Vagina (tissue), 2 donors: Measurements from ENCODE around the gene DVL2. TPM values are rescaled to one million over a fixed set of nuclear protein-coding genes. Genes with fewer than 3 reads are reported as not detected.
"Not testable (repeated sequence)": the region's sequence is repeated elsewhere in the genome, so short reads cannot be mapped to it uniquely, and the experiment has no call there.

Experiments
- DNase-seq, 2 donors: peaks; one replicate each; pipeline ENCODE4 v3.0.0-alpha.2; 2017; ENCODE audit errors: extremely low spot score in 2 of 2
- H3K27ac ChIP-seq: fragments of 200-600 bp; sonication (generic); one replicate; pipeline ENCODE4 v1.5.1; 2019
- H3K27me3 ChIP-seq: fragments of 200-600 bp; sonication (generic); one replicate; pipeline ENCODE4 v1.5.1; 2019
- H3K36me3 ChIP-seq, 2 donors: fragments of 200-600 bp; sonication (generic); one replicate each; pipeline ENCODE4 v1.5.1; 2017 to 2019
- H3K4me1 ChIP-seq: fragments of 200-600 bp; sonication (generic); one replicate; pipeline ENCODE4 v1.5.1; 2019
- H3K4me3 ChIP-seq, 2 donors: fragments of 200-600 bp; sonication (generic); 1 replicate in 1 of 2; 2 replicates in 1 of 2; pipeline ENCODE4 v1.5.1; 2016 to 2019
- H3K9me3 ChIP-seq: fragments of 200-600 bp; sonication (generic); one replicate; pipeline ENCODE4 v1.5.1; 2019
- POLR2A ChIP-seq, 2 donors: fragments of 450-650 bp; IDR thresholded peaks; one replicate each; pipeline ENCODE4 v1.6.1; 2017; ENCODE audit warnings: antibody characterized with exemption in 2 of 2, mild to moderate bottlenecking in 2 of 2, moderate library complexity in 2 of 2
- POLR2AphosphoS5 ChIP-seq, 2 donors: sonication (generic); formaldehyde crosslinking; IDR thresholded peaks; one replicate each; pipeline ENCODE4 v1.9.0; 2017; ENCODE audit warnings: antibody characterized with exemption in 2 of 2, mild to moderate bottlenecking in 2 of 2, low read depth in 1 of 2; ENCODE audit not compliant: insufficient read depth in 1 of 2
- intact Hi-C: fragments of 100-400 bp; cut with DNase I; formaldehyde crosslinking; loops from one replicate; pipeline ENCODE4 v1.15.1; 2023
- total RNA-seq: library from RNA; depleted of rRNA; stranded (reverse); fragments of >200 nt; gene quantifications from one replicate; pipeline ENCODE4 v1.2.3, GENCODE V29; 2016
- TF ChIP-seq, protein P1 (sequence below), 3 experiments: fragments of 450-650 bp in 2 of 3; fragments of 200-600 bp in 1 of 3; sonication (generic) in 1 of 3; IDR thresholded peaks; one replicate each; pipeline ENCODE4 v1.5.1; 2017 to 2019; ENCODE audit warnings: antibody characterized with exemption in 3 of 3, mild to moderate bottlenecking in 2 of 3, moderate library complexity in 2 of 3

Gene DVL2
- total RNA-seq, 1 donor from 2014 or later: 53.0 TPM

DNA sequence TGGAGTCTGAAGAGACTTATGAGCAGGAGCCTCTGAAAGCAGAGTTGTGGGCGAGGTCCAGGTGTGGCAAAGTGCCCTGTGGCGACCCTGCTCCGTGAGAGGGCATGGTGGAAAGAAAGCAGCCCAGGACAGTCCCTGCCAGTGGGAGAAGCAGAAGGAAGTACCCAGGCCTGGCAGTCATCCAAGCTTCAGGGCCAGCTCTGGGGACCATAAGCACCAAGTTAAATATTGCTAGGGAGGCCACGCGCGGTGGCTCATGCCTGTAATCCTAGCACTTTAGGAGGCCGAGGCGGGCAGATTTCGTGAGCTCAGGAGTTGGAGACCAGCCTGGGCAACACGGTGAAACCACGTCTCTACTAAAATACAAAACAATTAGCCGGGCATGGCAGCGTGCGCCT lies 50.2 kb downstream of the DVL2 start:
- intact Hi-C loops: no loop called here
- Histone ChIP-seq H3K27me3 (no peaks in the 10 kb centered on the region), H3K27ac (no peak overlapping the region), H3K36me3 (no peaks in the 10 kb centered on the region), H3K9me3 (no peaks in the 10 kb centered on the region), H3K4me3 (no peak overlapping the region), H3K4me1 (no peaks in the 10 kb centered on the region)
- no peak for DNase-seq
- TF ChIP-seq POLR2A (IDR thresholded peaks at IDR 0.05) (no peak), POLR2AphosphoS5 (IDR thresholded peaks at IDR 0.05; ENCODE audit: insufficient read depth in 1 of 2, low read depth in 1 of 2) (no peak)
- TF ChIP-seq, protein P1, sequence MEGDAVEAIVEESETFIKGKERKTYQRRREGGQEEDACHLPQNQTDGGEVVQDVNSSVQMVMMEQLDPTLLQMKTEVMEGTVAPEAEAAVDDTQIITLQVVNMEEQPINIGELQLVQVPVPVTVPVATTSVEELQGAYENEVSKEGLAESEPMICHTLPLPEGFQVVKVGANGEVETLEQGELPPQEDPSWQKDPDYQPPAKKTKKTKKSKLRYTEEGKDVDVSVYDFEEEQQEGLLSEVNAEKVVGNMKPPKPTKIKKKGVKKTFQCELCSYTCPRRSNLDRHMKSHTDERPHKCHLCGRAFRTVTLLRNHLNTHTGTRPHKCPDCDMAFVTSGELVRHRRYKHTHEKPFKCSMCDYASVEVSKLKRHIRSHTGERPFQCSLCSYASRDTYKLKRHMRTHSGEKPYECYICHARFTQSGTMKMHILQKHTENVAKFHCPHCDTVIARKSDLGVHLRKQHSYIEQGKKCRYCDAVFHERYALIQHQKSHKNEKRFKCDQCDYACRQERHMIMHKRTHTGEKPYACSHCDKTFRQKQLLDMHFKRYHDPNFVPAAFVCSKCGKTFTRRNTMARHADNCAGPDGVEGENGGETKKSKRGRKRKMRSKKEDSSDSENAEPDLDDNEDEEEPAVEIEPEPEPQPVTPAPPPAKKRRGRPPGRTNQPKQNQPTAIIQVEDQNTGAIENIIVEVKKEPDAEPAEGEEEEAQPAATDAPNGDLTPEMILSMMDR (IDR thresholded peaks at IDR 0.05): no peak

DNA sequence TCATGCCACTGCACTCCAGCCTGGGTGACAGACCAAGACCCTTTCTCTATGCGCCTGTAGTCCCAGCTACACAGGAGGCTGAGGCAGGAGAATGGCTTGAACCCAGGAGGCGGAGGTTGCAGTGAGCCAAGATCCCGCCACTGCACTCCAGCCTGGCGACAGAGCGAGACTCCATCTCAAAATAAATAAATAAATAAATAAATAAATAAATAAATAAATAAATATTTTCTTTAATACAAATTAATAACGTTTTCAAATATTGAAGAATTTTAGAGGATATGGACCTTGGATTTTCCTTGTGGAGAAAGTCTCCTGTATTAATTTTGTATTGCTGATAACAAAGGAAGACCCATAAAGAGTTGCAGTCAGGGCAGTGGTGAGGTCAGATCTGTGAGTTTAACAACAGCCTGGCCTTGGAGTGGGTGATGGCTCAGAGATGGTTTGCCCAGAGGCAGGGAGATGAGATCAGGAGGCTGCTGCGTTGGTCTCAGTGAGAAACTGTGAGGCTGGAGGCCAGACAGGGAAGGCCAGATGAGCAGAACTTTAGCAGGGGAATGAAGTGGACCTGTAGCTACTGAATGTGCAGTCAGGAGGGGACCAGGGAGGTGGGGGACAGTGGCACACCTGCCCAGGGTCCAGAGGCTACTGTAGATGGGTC lies 50.8 kb downstream of the DVL2 start:
- H3K9me3 ChIP-seq: no peaks in the 10 kb centered on the region
- H3K4me3 ChIP-seq: no peak overlapping the region
- H3K4me1 ChIP-seq: no peaks in the 10 kb centered on the region
- intact Hi-C loops: no loop called here
- no peak overlapping the region for H3K27ac ChIP-seq
- H3K36me3 ChIP-seq: no peaks in the 10 kb centered on the region
- TF ChIP-seq POLR2AphosphoS5 (IDR thresholded peaks at IDR 0.05; ENCODE audit: insufficient read depth in 1 of 2, low read depth in 1 of 2) (no peak), POLR2A (IDR thresholded peaks at IDR 0.05) (no peak)
- TF ChIP-seq, protein P1 (IDR thresholded peaks at IDR 0.05): no peak
- DNase-seq: no peak
- H3K27me3 ChIP-seq: no peaks in the 10 kb centered on the region

DNA sequence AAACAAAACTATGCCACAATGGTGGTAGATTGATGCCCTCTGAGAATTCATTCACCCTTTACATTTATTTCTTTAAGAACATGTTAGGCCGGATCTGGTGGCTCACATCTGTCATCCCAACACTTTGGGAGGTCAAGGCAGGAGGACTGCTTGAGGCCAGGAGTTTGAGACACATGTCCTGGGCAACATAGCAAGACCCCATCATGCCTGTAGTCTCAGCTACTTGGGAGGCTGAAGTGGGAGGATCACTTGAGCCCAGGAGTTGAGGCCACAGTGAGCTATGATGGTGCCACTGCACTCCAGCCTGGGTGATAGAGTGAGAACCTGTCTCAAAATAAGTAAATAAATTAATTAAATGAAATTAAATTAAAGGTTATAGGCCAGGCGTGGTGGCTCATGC lies 52.2 kb downstream of the DVL2 start:
- H3K27ac ChIP-seq, H3K9me3 ChIP-seq, H3K27me3 ChIP-seq, DNase-seq, H3K36me3 ChIP-seq, intact Hi-C loops, H3K4me3 ChIP-seq: not testable (repeated sequence)
- peaks cover 11% of the 10 kb centered on the region for H3K4me1 ChIP-seq

DNA sequence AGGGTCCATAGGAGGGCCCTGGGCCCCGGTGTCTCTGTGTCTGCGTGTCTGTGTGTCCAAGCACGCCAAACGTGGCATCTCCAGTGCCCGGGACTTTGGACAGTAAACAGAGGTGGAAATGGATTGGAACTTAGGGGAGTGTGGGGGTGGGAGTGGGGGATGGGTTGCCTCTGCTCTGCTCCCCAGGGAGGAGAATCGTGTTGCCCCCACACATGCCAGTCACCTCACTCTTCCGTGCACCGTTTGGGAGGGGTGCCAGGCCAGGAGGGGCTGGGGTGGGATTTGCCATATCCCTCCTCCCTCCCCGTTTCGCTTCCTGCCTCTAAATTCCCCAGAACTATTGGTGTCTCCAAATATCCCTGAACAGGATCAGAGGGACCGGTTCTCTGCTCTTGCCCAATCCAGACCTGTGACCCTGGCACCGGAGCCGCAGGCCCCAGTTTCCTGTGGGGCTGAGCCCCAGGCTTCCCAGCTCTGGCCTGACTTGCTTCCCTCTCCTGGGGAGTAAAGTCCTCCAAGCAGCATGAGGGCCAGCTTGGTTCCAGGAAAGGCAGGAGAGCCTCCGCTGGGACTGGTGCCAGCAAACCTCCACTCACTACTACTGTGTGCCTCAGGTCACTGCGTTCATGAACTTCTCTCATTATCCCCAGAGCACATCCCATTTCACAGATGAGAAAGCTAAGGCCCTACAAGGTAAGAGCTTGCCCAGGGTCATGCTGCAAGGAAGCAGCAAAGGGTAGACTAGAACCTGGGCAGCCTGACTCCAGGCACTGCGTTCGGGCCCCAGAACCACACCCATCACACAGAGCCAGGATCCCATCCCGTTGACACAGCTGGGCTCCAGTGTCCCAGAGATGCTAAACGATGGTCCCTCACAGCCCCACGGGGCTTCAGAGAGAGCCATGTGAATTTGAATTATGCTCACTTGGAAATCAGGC lies 54.7 kb downstream of the DVL2 start, which contains the start of gene ASGR1:
ASGR1 (minus strand) TSS at position 54 of the 938 bp plus-strand sequence. CDS start 807 bp downstream, outside the sequence.
- no peak within 1 kb of the TSS for H3K4me3 ChIP-seq
- H3K36me3 ChIP-seq: no peaks in the 10 kb centered on the region
- H3K27ac ChIP-seq: no peak within 1 kb of the TSS
- H3K9me3 ChIP-seq: no peaks in the 10 kb centered on the region
- H3K4me1 ChIP-seq: peaks cover 15% of the 10 kb centered on the region
- no peak for DNase-seq
- TF ChIP-seq, protein P1 (IDR thresholded peaks at IDR 0.05): no peak
- TF ChIP-seq POLR2AphosphoS5 (IDR thresholded peaks at IDR 0.05; ENCODE audit: insufficient read depth in 1 of 2, low read depth in 1 of 2): no peak
- no peak for TF ChIP-seq POLR2A (IDR thresholded peaks at IDR 0.05)
- no peaks in the 10 kb centered on the region for H3K27me3 ChIP-seq
- intact Hi-C loops: no loop called here

DNA sequence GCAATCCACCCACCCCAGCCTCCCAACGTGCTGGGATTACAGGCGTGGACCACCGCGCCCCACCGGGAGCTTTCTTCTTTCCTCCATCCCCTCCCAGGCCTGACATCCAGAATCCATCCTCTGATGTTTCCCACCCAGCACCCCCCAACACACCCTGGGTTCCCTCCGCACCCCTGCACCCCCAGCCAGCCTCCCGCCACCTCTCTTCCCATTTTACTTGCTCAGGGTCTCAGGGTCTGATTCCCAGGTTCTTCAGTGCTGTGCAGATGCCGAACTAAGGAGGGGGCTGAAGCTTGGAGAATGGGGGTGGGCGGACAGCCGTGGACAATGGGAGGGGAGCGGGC lies 55.4 kb downstream of the DVL2 start:
- H3K9me3 ChIP-seq: no peaks in the 10 kb centered on the region
- H3K4me3 ChIP-seq: no peak overlapping the region
- H3K4me1 ChIP-seq: peaks cover 15% of the 10 kb centered on the region
- DNase-seq: no peak
- H3K27me3 ChIP-seq: no peaks in the 10 kb centered on the region
- intact Hi-C loops: no loop called here
- no peaks in the 10 kb centered on the region for H3K36me3 ChIP-seq
- no peak overlapping the region for H3K27ac ChIP-seq
- TF ChIP-seq, protein P1 (IDR thresholded peaks at IDR 0.05): no peak
- TF ChIP-seq POLR2A (IDR thresholded peaks at IDR 0.05) (no peak), POLR2AphosphoS5 (IDR thresholded peaks at IDR 0.05; ENCODE audit: insufficient read depth in 1 of 2, low read depth in 1 of 2) (no peak)
